ENCODE data around the gene TLCD1. TPM values are rescaled to one million over a fixed set of nuclear protein-coding genes. Genes with fewer than 3 reads are reported as not detected.

The TLCD1 gene
- total and polyA plus RNA-seq, 2 donors (not counting 1 experiment from before 2014, with no cell fraction given): 0.49 to 3.1 TPM

- TF ChIP-seq CTCF (IDR thresholded peaks at IDR 0.05): no peak
- TF ChIP-seq EZH2 (IDR thresholded peaks at IDR 0.05; ENCODE audit: borderline replicate concordance, insufficient read depth, low read depth, low read length, poor library complexity, severe bottlenecking): no peak
- H3K9me3 Mint-ChIP-seq (ENCODE audit: insufficient read depth): no peaks in the 10 kb centered on the region
- H3K4me3 ChIP-seq (ENCODE audit: control extremely low read depth in 1 of 5, extremely low read depth in 1 of 5, insufficient read depth in 1 of 5, low read depth in 2 of 5, low read length in 4 of 5): peak overlapping the region; percentile 64 to 98 (median 97)
- DNase-seq: no peak
- peak overlapping the region; percentile 97 for H3K27ac Mint-ChIP-seq
- peak overlapping the region; percentile 86 for H3K9ac ChIP-seq (ENCODE audit: low read length)
- peaks cover 0 to 32% of the 10 kb centered on the region in 2 experiments for H3K36me3 ChIP-seq (replicated peaks in 1 of 2; ENCODE audit: control extremely low read depth in 1 of 2, control insufficient read depth in 1 of 2, extremely low read depth in 1 of 2, insufficient read depth in 2 of 2, low read length in 1 of 2)
- H4K20me1 ChIP-seq (ENCODE audit: control insufficient read depth, insufficient read depth, low read length, poor library complexity, severe bottlenecking): peaks cover 38% of the 10 kb centered on the region
- peak overlapping the region; percentile 83 for H3K4me2 ChIP-seq (replicated peaks; ENCODE audit: low read depth, low read length, poor library complexity, severe bottlenecking)
- ChIA-PET CTCF (interaction anchor here (0.6 to 15.9 kb wide), 12 partner anchors 8 to 233 kb away, joined by 3 to 1020 read pairs (median 4); partner anchors contain the start of genes FAM222B, PHF12, PROCA1 and TRAF4), POLR2A (interaction anchor here (0.7 to 2.5 kb wide), 17 partner anchors 8 to 233 kb away, joined by 3 to 38 read pairs (median 5); partner anchors contain the start of genes BLTP2, FAM222B, NEK8 and PHF12)
- peaks cover 52% of the 10 kb centered on the region for H3K4me1 Mint-ChIP-seq
- H3K4me3 Mint-ChIP-seq: peak overlapping the region; percentile 99
- H3K79me2 ChIP-seq (ENCODE audit: control insufficient read depth, insufficient read depth, low read length): peaks cover 27% of the 10 kb centered on the region
- WGBS (ENCODE audit: insufficient coverage): 45% methylated on average over 14 of the region's 18 CpGs
- H3K27me3 Mint-ChIP-seq: no peaks in the 10 kb centered on the region
- peak overlapping the region; percentile 77 to 81 for H3K27ac ChIP-seq (ENCODE audit: low read length in 2 of 2)
- peaks cover 47 to 62% of the 10 kb centered on the region in 2 donors for H3K4me1 ChIP-seq (ENCODE audit: control insufficient read depth in 2 of 2, insufficient read depth in 2 of 2, low read length in 2 of 2)
- ATAC-seq (ENCODE audit: low read depth): no peak
- intact Hi-C loops (cut with micrococcal nuclease): loop anchor here (1.0 to 10.0 kb wide), 10 partner anchors 8 to 573 kb away; partner anchors contain the start of genes ALDOC, BLTP2, ERAL1 and NEK8
- peak overlapping the region; percentile 77 for H2AFZ ChIP-seq (ENCODE audit: insufficient read depth, low read depth, low read length, poor library complexity, severe bottlenecking)
- no peaks in the 10 kb centered on the region for H3K9me3 ChIP-seq (ENCODE audit: control extremely low read depth in 1 of 3, control insufficient read depth in 2 of 3, insufficient read depth in 1 of 3, low read length in 2 of 3)
- peaks cover 0 to 8% (median 2%) of the 10 kb centered on the region in 4 experiments for H3K27me3 ChIP-seq (replicated peaks in 1 of 4; ENCODE audit: control extremely low read depth in 1 of 4, control insufficient read depth in 3 of 4, insufficient read depth in 4 of 4, low read length in 3 of 4)
Observed at GRCh38 chr17:28719021-28719433, 7.0 kb downstream of the TLCD1 start.
